Esophagus squamous epithelium (tissue), 5 donors: ENCODE results near the gene LSMEM2. TPM values are rescaled to one million over a fixed set of nuclear protein-coding genes. Genes with fewer than 3 reads are reported as not detected.

Source experiments
- DNase-seq: peaks from one replicate; lab custom pipeline; 2025; lab: John Stamatoyannopoulos, UW
- H3K27ac ChIP-seq, 4 donors: fragments of 200-600 bp; sonication (generic); one replicate each; pipeline ENCODE4 v1.5.1; 2016 to 2019; ENCODE audit warnings: mild to moderate bottlenecking in 1 of 4
- H3K27me3 ChIP-seq, 4 donors: fragments of 200-600 bp; sonication (generic); 1 replicate in 3 of 4; 2 replicates in 1 of 4; pipeline versions ENCODE4 v1.5.1 to v1.6.0; 2017 to 2021; ENCODE audit warnings: antibody characterized with exemption in 1 of 4
- H3K36me3 ChIP-seq, 3 donors: fragments of 200-600 bp; sonication (generic); one replicate each; pipeline ENCODE4 v1.5.1; 2016 to 2019
- H3K4me1 ChIP-seq, 3 donors: fragments of 200-600 bp; sonication (generic); one replicate each; pipeline ENCODE4 v1.5.1; 2017 to 2019
- H3K4me3 ChIP-seq, 4 donors: fragments of 200-600 bp; sonication (generic); 1 replicate in 3 of 4; 2 replicates in 1 of 4; pipeline ENCODE4 v1.5.1; 2016 to 2019; ENCODE audit warnings: mild to moderate bottlenecking in 2 of 4, moderate library complexity in 1 of 4
- H3K9me3 ChIP-seq, 3 donors: fragments of 200-600 bp; sonication (generic); one replicate each; pipeline ENCODE4 v1.5.1; 2016 to 2019
- POLR2A ChIP-seq, 4 donors: fragments of 450-650 bp; IDR thresholded peaks; one replicate each; pipeline ENCODE4 v1.6.1; 2017; ENCODE audit warnings: antibody characterized with exemption in 4 of 4, mild to moderate bottlenecking in 4 of 4, moderate library complexity in 3 of 4
- WGBS, 2 donors: methylation state at CpG; one replicate each; pipeline ENCODE4 v1.1.5; 2018; 5-methylcytosine and 5-hydroxymethylcytosine counted together
- intact Hi-C: fragments of 100-400 bp; cut with DNase I; formaldehyde crosslinking; loops from one replicate; pipeline ENCODE4 v1.15.0; 2022
- total RNA-seq, 4 donors: library from RNA; depleted of rRNA; stranded (reverse); fragments of >200 nt; gene quantifications; one replicate each; pipeline ENCODE4 v1.1.0, GENCODE V29; 2016
- TF ChIP-seq, protein P1 (sequence below), 6 experiments: fragments of 450-650 bp in 4 of 6; fragments of 200-600 bp in 2 of 6; sonication (generic) in 2 of 6; IDR thresholded peaks; one replicate each; pipeline ENCODE4 v1.5.1; 2016 to 2019; ENCODE audit warnings: antibody characterized with exemption in 6 of 6, mild to moderate bottlenecking in 4 of 6, moderate library complexity in 4 of 6
- donor health status: DM: yes; HTN: yes; CAD: no.

The LSMEM2 gene
- total RNA-seq, 4 donors from 2014 or later = not detected

DNA sequence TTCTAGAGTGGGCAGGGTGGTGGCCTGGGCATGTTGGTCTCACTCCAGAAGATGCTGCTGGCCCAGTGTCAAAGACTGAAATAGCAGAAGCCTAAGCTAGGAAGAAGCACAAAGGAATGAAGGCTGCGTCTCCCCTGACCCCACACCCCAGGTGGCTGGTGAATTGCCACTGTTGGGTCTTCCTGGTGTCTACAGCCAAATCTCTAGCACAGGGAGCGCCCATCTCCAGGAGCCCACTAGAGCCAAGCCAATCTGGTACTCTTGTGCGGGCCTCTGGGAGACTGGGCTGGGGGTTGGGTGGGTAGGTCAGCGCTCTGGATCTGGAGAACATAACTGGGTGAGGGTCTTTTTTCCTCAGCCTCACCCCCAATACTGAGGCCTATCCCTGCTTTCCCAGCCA, 48.2 kb downstream of the LSMEM2 start:
- peak overlapping the region; percentile 85 to 93 (median 90) for H3K27ac ChIP-seq
- DNase-seq = no peak
- peaks cover 22 to 50% (median 23%) of the 10 kb centered on the region in 3 donors for H3K36me3 ChIP-seq
- TF ChIP-seq POLR2A (IDR thresholded peaks at IDR 0.05) = no peak
- TF ChIP-seq, protein P1, sequence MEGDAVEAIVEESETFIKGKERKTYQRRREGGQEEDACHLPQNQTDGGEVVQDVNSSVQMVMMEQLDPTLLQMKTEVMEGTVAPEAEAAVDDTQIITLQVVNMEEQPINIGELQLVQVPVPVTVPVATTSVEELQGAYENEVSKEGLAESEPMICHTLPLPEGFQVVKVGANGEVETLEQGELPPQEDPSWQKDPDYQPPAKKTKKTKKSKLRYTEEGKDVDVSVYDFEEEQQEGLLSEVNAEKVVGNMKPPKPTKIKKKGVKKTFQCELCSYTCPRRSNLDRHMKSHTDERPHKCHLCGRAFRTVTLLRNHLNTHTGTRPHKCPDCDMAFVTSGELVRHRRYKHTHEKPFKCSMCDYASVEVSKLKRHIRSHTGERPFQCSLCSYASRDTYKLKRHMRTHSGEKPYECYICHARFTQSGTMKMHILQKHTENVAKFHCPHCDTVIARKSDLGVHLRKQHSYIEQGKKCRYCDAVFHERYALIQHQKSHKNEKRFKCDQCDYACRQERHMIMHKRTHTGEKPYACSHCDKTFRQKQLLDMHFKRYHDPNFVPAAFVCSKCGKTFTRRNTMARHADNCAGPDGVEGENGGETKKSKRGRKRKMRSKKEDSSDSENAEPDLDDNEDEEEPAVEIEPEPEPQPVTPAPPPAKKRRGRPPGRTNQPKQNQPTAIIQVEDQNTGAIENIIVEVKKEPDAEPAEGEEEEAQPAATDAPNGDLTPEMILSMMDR (IDR thresholded peaks at IDR 0.05) = no peak
- H3K27me3 ChIP-seq = no peaks in the 10 kb centered on the region
- peaks cover 34 to 72% (median 35%) of the 10 kb centered on the region in 3 donors for H3K4me1 ChIP-seq
- intact Hi-C loops = loop anchor here (10.0 kb wide), 1 partner anchor 52 kb away; the partner anchor contains the start of gene LSMEM2
- 43 to 78% methylated on average over 3 to 4 of the region's 4 CpGs for WGBS, 2 donors
- H3K4me3 ChIP-seq = peak overlapping the region; percentile 83 to 94 (median 86)
- no peaks in the 10 kb centered on the region for H3K9me3 ChIP-seq

GRCh38 chr3:50327943-50328691, 49.2 kb downstream of the LSMEM2 start, which contains the start of gene TUSC2:
TUSC2 (minus strand) TSS chr3:50328223; CDS start chr3:50328099, 124 bp downstream.
- no peaks in the 10 kb centered on the region for H3K27me3 ChIP-seq
- H3K4me3 ChIP-seq = peak within 1 kb of the TSS; percentile 83 to 94 (median 86)
- intact Hi-C loops = loop anchor here (10.0 kb wide), 1 partner anchor 53 kb away; the partner anchor contains the start of gene LSMEM2
- peaks cover 24 to 60% (median 26%) of the 10 kb centered on the region in 3 donors for H3K36me3 ChIP-seq
- TF ChIP-seq, protein P1 (IDR thresholded peaks at IDR 0.05) = peak in 2 of 6 experiments; percentile 11 to 36
- peak in 3 of 4 donors; percentile 62 to 81 (median 78) for TF ChIP-seq POLR2A (IDR thresholded peaks at IDR 0.05)
- H3K4me1 ChIP-seq = peaks cover 26 to 72% (median 29%) of the 10 kb centered on the region in 3 donors
- no peaks in the 10 kb centered on the region for H3K9me3 ChIP-seq
- peak; percentile 78 for DNase-seq
- 1 to 7% methylated on average over 12 to 30 of the region's 55 CpGs for WGBS, 2 donors
- peak within 1 kb of the TSS; percentile 85 to 93 (median 90) for H3K27ac ChIP-seq

DNA sequence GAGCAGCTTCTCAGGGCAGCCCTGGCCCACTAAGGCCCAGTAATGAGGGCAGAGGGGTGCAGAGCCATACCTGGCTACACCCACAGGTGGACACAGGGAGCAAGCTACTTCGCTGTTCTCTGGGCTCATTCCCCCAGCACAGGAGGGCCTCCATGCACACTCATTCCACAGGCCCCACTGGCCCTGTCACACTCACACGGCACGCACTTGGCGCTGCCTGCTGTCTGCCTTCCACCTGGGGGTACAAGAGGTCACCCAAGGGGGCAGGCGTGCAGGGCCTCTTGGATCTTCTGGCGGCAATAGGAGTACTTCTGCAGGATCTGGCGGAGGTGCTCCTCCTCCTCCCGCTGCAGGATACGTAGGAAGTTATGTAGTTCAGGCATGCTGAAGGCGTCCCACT, 51.4 kb downstream of the LSMEM2 start:
- Histone ChIP-seq H3K36me3 (peaks cover 24 to 60% (median 26%) of the 10 kb centered on the region in 3 donors), H3K27me3 (no peaks in the 10 kb centered on the region), H3K9me3 (no peaks in the 10 kb centered on the region), H3K27ac (no peak overlapping the region), H3K4me1 (peaks cover 38 to 72% (median 43%) of the 10 kb centered on the region in 3 donors), H3K4me3 (no peak overlapping the region)
- intact Hi-C loops = no loop called here
- TF ChIP-seq, protein P1 (IDR thresholded peaks at IDR 0.05) = no peak
- no peak for TF ChIP-seq POLR2A (IDR thresholded peaks at IDR 0.05)
- WGBS, 2 donors = 93% methylated on average over 3 of the region's 10 CpGs; no CpG with 5 or more reads in 1 of the 2 donors
- DNase-seq = no peak

DNA sequence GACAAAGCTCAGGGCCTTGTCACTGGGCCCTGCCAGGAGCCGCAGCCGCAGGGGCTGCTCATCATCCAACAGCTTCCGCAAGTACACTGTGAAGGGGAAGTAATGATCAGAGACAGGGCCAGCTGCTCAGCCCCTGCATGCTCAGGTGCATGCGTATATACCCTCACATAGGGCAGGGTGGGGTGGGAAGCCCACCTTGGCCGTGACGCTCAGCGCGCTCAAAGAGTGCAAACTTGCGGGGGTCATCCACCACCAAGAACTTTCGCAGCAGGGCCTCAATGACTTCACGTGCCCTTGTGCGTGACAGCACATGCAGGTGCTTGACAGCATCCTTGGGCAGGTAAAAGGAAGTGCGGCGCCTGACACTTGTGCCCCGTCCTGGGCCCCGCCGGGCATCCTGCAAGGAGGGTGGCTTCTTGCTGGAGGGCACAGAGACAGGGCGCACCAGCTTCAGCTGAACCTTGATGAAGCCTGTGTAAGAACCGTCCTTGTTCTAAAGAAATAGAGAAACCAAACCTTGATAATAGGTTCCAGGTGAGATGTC, 52.5 kb downstream of the LSMEM2 start:
- H3K27me3 ChIP-seq = no peaks in the 10 kb centered on the region
- intact Hi-C loops = no loop called here
- WGBS, 2 donors = 90% methylated on average over 8 of the region's 19 CpGs; no CpG with 5 or more reads in 1 of the 2 donors
- H3K27ac ChIP-seq = no peak overlapping the region
- H3K4me1 ChIP-seq = peaks cover 49 to 72% (median 54%) of the 10 kb centered on the region in 3 donors
- H3K9me3 ChIP-seq = no peaks in the 10 kb centered on the region
- DNase-seq = no peak
- TF ChIP-seq, protein P1 (IDR thresholded peaks at IDR 0.05) = no peak
- TF ChIP-seq POLR2A (IDR thresholded peaks at IDR 0.05) = no peak
- H3K4me3 ChIP-seq = no peak overlapping the region
- peaks cover 24 to 49% (median 26%) of the 10 kb centered on the region in 3 donors for H3K36me3 ChIP-seq
